ENCODE data around the gene CCL22. TPM values are rescaled to one million over a fixed set of nuclear protein-coding genes. Genes with fewer than 3 reads are reported as not detected.

CCL22 gene
- total and polyA plus RNA-seq, 12 donors = 0.07 to 0.60 TPM; not detected in 10

GRCh38 chr16:57381791-57382534 is 23.4 kb downstream of the CCL22 start:
- Histone ChIP-seq H3K9me3 (no peaks in the 10 kb centered on the region), H3K27ac (peak overlapping the region in 3 of 10 donors; percentile 11 to 46 (median 44)), H3K4me3 (no peak overlapping the region), H3K27me3 (no peaks in the 10 kb centered on the region), H3K36me3 (peaks cover 0 to 47% (median 0%) of the 10 kb centered on the region in 9 donors), H3K4me1 (peaks cover 10 to 85% (median 56%) of the 10 kb centered on the region in 9 donors)
- DNase-seq (no peak), ATAC-seq (no peak)
- TF ChIP-seq, protein P1, sequence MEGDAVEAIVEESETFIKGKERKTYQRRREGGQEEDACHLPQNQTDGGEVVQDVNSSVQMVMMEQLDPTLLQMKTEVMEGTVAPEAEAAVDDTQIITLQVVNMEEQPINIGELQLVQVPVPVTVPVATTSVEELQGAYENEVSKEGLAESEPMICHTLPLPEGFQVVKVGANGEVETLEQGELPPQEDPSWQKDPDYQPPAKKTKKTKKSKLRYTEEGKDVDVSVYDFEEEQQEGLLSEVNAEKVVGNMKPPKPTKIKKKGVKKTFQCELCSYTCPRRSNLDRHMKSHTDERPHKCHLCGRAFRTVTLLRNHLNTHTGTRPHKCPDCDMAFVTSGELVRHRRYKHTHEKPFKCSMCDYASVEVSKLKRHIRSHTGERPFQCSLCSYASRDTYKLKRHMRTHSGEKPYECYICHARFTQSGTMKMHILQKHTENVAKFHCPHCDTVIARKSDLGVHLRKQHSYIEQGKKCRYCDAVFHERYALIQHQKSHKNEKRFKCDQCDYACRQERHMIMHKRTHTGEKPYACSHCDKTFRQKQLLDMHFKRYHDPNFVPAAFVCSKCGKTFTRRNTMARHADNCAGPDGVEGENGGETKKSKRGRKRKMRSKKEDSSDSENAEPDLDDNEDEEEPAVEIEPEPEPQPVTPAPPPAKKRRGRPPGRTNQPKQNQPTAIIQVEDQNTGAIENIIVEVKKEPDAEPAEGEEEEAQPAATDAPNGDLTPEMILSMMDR (IDR thresholded peaks at IDR 0.05) = no peak
- intact Hi-C loops (cut with DNase I) = no loop called here
- 85 to 88% methylated on average over 34 to 35 of the region's 35 CpGs for WGBS, 2 donors

DNA sequence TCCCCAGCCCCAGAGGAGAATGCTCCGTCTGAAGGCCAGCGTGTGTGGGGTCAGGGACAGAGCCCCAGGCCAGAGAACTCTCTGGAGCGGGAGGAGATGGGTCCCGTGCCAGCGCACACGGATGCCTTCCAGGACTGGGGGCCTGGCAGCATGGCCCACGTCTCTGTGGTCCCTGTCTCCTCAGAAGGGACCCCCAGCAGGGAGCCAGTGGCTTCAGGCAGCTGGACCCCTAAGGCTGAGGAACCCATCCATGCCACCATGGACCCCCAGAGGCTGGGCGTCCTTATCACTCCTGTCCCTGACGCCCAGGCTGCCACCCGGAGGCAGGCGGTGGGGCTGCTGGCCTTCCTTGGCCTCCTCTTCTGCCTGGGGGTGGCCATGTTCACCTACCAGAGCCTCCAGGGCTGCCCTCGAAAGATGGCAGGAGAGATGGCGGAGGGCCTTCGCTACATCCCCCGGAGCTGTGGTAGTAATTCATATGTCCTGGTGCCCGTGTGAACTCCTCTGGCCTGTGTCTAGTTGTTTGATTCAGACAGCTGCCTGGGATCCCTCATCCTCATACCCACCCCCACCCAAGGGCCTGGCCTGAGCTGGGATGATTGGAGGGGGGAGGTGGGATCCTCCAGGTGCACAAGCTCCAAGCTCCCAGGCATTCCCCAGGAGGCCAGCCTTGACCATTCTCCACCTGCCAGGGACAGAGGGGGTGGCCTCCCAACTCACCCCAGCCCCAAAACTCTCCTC is 24.1 kb downstream of the CCL22 start:
- Histone ChIP-seq H3K36me3 (peaks cover 0 to 47% (median 0%) of the 10 kb centered on the region in 9 donors), H3K4me1 (peaks cover 10 to 85% (median 59%) of the 10 kb centered on the region in 9 donors), H3K4me3 (no peak overlapping the region), H3K27ac (no peak overlapping the region), H3K27me3 (no peaks in the 10 kb centered on the region), H3K9me3 (no peaks in the 10 kb centered on the region)
- intact Hi-C loops (cut with DNase I) = no loop called here
- DNase-seq = no peak
- WGBS, 2 donors = 92 to 96% methylated on average over 16 of the region's 16 CpGs
- TF ChIP-seq, protein P1 (IDR thresholded peaks at IDR 0.05) = no peak
- ATAC-seq = no peak

- no peaks in the 10 kb centered on the region for H3K27me3 ChIP-seq
- WGBS, 2 donors = 78 to 87% methylated on average over 7 to 8 of the region's 8 CpGs
- H3K4me3 ChIP-seq = no peak overlapping the region
- DNase-seq (no peak), ATAC-seq (peak in 5 of 8 donors; percentile 26 to 45 (median 39))
- H3K4me1 ChIP-seq = peaks cover 10 to 87% (median 59%) of the 10 kb centered on the region in 9 donors
- H3K27ac ChIP-seq = peak overlapping the region in 5 of 10 donors; percentile 31 to 65 (median 55)
- peaks cover 0 to 45% (median 0%) of the 10 kb centered on the region in 9 donors for H3K36me3 ChIP-seq
- TF ChIP-seq, protein P1 (IDR thresholded peaks at IDR 0.05) = no peak
- no peaks in the 10 kb centered on the region for H3K9me3 ChIP-seq
- intact Hi-C loops (cut with DNase I) = no loop called here
Measured at GRCh38 chr16:57383276-57384247, 25.0 kb downstream of the CCL22 start.
